Muscle of leg (tissue), 11 donors: ENCODE data around the gene NUDCD2. TPM values are rescaled to one million over a fixed set of nuclear protein-coding genes. Genes with fewer than 3 reads are reported as not detected.
"Not testable (repeated sequence)": the region's sequence is repeated elsewhere in the genome, so short reads cannot be mapped to it uniquely, and the experiment has no call there.

Experiments used
- DNase-seq: peaks from one replicate; pipeline ENCODE4 v3.0.0; 2013
- H3K27ac ChIP-seq: one replicate; pipeline ENCODE4 v1.5.1; 2013; ENCODE audit warnings: mild to moderate bottlenecking, low read length, control low read depth
- H3K27me3 ChIP-seq: one replicate; pipeline ENCODE4 v1.6.1; 2013; ENCODE audit warnings: low read length; ENCODE audit not compliant: control insufficient read depth, insufficient read depth
- H3K36me3 ChIP-seq: one replicate; pipeline ENCODE4 v1.6.1; 2013; ENCODE audit warnings: low read length; ENCODE audit not compliant: control insufficient read depth, insufficient read depth
- H3K4me1 ChIP-seq: one replicate; pipeline ENCODE4 v1.6.1; 2013; ENCODE audit warnings: low read length; ENCODE audit not compliant: control insufficient read depth, insufficient read depth
- H3K4me3 ChIP-seq: one replicate; pipeline ENCODE4 v1.5.1; 2013; ENCODE audit warnings: low read length, control low read depth
- H3K9me3 ChIP-seq: replicated peaks from 2 replicates; pipeline ENCODE4 v1.6.1; 2013; ENCODE audit warnings: low read depth, low read length; ENCODE audit not compliant: control insufficient read depth
- WGBS: methylation state at CpG from one replicate; pipeline ENCODE4 v1.1.5; 2013; ENCODE audit warnings: missing lambda C conversion rate; ENCODE audit not compliant: insufficient coverage; 5-methylcytosine and 5-hydroxymethylcytosine counted together
- polyA plus RNA-seq, 8 donors: library from polyadenylated mRNA; unstranded; fragments of 120-200 nt; gene quantifications; one replicate each; pipeline versions ENCODE4 v1.2.1 to v1.2.3, GENCODE V29; 2013; ENCODE audit warnings: inconsistent platforms in 1 of 8, low replicate concordance in 1 of 8; ENCODE audit not compliant: insufficient read length in 8 of 8, insufficient read depth in 1 of 8
- total RNA-seq: library from RNA; stranded (reverse); fragments of 120-200 nt; gene quantifications from one replicate; pipeline ENCODE4 v1.2.4, GENCODE V29; 2013

Gene NUDCD2
- total and polyA plus RNA-seq, 9 donors = 24.3 to 45.0 (median 42.1) TPM

GRCh38 chr5:163473635-163474243, 13.8 kb upstream of the NUDCD2 start:
- no CpG with 5 or more reads among the region's 3 CpGs for WGBS
- Histone ChIP-seq H3K27ac (no peak overlapping the region), H3K4me1 (no peaks in the 10 kb centered on the region), H3K27me3 (no peaks in the 10 kb centered on the region), H3K4me3 (no peak overlapping the region), H3K36me3 (peaks cover 12% of the 10 kb centered on the region), H3K9me3 (no peaks in the 10 kb centered on the region)
- DNase-seq = peak; percentile 19

GRCh38 chr5:163467682-163468081, 7.8 kb upstream of the NUDCD2 start:
- H3K4me1 ChIP-seq = no peaks in the 10 kb centered on the region
- DNase-seq = no peak
- no CpG with 5 or more reads among the region's 4 CpGs for WGBS
- H3K27me3 ChIP-seq = no peaks in the 10 kb centered on the region
- H3K36me3 ChIP-seq = peaks cover 7% of the 10 kb centered on the region
- H3K27ac ChIP-seq = no peak overlapping the region
- H3K4me3 ChIP-seq = no peak overlapping the region
- no peaks in the 10 kb centered on the region for H3K9me3 ChIP-seq

DNA sequence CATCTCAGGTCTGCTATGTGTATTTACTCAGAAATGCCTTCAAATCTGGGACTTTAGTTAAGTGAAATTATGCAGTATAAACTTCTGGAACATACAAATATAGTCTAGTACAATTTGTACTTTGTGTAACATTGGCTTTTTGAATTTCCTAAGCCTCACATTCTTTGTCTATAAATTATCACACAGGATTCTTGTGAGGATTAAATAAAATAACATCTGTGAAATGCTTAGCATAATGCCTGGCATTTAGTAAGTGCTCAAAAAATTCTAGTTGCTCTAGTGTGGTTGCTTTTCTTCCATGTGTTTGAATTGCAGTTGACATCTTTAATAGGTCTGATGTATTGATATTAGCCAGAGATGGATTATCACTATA, 3.1 kb upstream of the NUDCD2 start:
- no peaks in the 10 kb centered on the region for H3K9me3 ChIP-seq
- H3K36me3 ChIP-seq = no peaks in the 10 kb centered on the region
- peaks cover 3% of the 10 kb centered on the region for H3K4me1 ChIP-seq
- no peak overlapping the region for H3K4me3 ChIP-seq
- no peaks in the 10 kb centered on the region for H3K27me3 ChIP-seq
- no peak for DNase-seq
- no peak overlapping the region for H3K27ac ChIP-seq

- WGBS = 0% methylated on average over 19 of the region's 23 CpGs
- peak within 1 kb of the TSS; percentile 74 for H3K4me3 ChIP-seq
Observed at GRCh38 chr5:163460562-163461171, 765 bp upstream of the NUDCD2 start, which contains the start of gene HMMR. TSS of gene HMMR (plus strand) at chr5:163460632. CDS start at chr5:163460693, 61 bp downstream.

GRCh38 chr5:163459462-163459818, 462 bp downstream of the NUDCD2 start:
- H3K27me3 ChIP-seq = no peaks in the 10 kb centered on the region
- H3K27ac ChIP-seq = peak overlapping the region; percentile 100
- peak overlapping the region; percentile 74 for H3K4me3 ChIP-seq
- no peak for DNase-seq
- no peaks in the 10 kb centered on the region for H3K9me3 ChIP-seq
- peaks cover 17% of the 10 kb centered on the region for H3K36me3 ChIP-seq
- H3K4me1 ChIP-seq = peaks cover 3% of the 10 kb centered on the region
- 2% methylated on average over 6 of the region's 12 CpGs for WGBS

More at GRCh38 chr5:163460562-163461171, 765 bp upstream of the NUDCD2 start, which contains the start of gene HMMR:
- Histone ChIP-seq H3K36me3 (peaks cover 5% of the 10 kb centered on the region), H3K27ac (peak within 1 kb of the TSS; percentile 100), H3K9me3 (no peaks in the 10 kb centered on the region), H3K27me3 (no peaks in the 10 kb centered on the region), H3K4me1 (peaks cover 3% of the 10 kb centered on the region)
- no peak for DNase-seq

DNA sequence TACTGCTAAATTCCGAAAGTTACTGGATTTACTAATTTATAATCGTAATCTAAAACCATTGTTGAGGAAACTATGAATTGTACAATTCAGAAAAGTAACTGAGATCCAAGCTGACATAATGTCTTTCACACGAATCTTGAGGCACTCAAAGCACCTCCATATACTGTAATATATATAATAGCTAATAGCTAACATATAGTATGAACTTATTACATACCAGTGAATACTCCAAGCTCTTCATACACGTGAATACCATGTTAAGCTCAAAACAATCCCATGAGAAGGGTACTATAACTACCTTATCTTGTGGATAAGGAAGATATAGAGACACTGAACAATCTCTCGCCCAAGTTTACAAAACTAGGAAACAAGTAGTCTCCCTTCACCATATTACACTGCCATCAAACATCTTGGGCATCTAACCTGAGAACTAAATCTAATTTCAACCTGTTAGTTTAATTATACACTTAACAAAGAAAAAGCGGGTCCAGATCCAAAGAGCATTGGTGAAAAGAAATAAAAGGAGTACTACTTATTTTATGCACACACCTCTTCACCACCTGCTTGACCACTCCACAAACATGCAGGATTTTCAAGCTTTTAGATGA, 1.0 kb downstream of the NUDCD2 start:
- WGBS = no CpG with 5 or more reads among the region's 6 CpGs
- Histone ChIP-seq H3K27me3 (no peaks in the 10 kb centered on the region), H3K9me3 (no peaks in the 10 kb centered on the region), H3K4me3 (peak overlapping the region; percentile 74), H3K4me1 (peaks cover 3% of the 10 kb centered on the region), H3K27ac (peak overlapping the region; percentile 100), H3K36me3 (peaks cover 18% of the 10 kb centered on the region)
- no peak for DNase-seq

DNA sequence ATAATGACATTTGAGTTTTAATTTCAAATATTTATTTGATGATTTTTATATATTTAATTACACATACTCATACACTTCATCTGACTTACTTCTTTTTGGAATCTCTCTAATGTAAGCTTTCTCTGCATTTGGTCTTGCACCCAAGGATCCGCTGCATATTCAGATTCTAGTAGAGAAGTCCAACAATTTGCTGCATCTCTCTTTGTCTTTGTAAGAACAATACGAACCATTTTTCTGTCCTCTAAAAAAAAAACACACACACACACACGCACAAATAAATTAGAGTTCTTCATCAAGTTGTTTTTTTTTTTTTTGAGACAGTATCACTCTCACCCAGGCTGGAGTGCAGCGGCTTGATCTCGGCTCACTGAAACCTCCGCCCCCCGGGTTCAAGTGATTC, 3.1 kb downstream of the NUDCD2 start:
- Histone ChIP-seq H3K27ac (no peak overlapping the region), H3K4me1 (peaks cover 3% of the 10 kb centered on the region), H3K9me3 (no peaks in the 10 kb centered on the region), H3K36me3 (peaks cover 18% of the 10 kb centered on the region), H3K27me3 (no peaks in the 10 kb centered on the region), H3K4me3 (no peak overlapping the region)
- WGBS = 88% methylated on average over 2 of the region's 7 CpGs
- no peak for DNase-seq

DNA sequence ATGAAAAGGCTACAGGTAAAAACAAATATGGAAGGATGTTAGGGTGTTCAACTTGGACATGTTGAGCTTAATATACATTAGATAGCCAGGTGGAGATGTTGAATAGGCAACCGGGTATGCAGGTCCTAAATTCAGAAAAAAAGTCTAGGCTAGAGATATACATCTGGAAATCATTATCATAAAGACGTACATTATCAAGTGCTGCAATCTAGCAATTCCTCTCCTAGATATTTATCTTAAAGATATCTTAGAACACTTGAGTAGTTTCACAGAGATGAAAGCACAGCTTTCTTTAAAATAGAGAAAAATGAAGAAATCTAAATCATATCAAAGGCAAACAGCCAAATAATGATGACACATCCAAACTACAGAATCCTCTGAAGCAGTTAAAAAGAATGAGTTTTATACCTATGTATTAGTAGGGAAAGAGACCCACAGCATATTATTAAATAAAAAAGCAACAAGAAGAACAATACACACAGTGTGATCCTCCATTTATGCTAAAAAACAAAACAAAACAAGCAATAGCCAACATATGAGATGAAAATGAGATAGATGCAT, 3.8 kb downstream of the NUDCD2 start:
- Histone ChIP-seq H3K4me1 (peaks cover 3% of the 10 kb centered on the region), H3K4me3 (no peak overlapping the region), H3K36me3 (peaks cover 18% of the 10 kb centered on the region), H3K27me3 (no peaks in the 10 kb centered on the region), H3K27ac (no peak overlapping the region), H3K9me3 (no peaks in the 10 kb centered on the region)
- no CpG with 5 or more reads among the region's 2 CpGs for WGBS
- no peak for DNase-seq

- not testable (repeated sequence) for H3K9me3 ChIP-seq, H3K4me3 ChIP-seq, H3K27me3 ChIP-seq, DNase-seq, H3K4me1 ChIP-seq, H3K27ac ChIP-seq
- peaks cover 18% of the 10 kb centered on the region for H3K36me3 ChIP-seq
- WGBS = 100% methylated on average over 3 of the region's 17 CpGs
Observed at GRCh38 chr5:163455406-163455805, 4.5 kb downstream of the NUDCD2 start.

- H3K9me3 ChIP-seq = no peaks in the 10 kb centered on the region
- no peak overlapping the region for H3K27ac ChIP-seq
- DNase-seq = no peak
- WGBS = no CpG with 5 or more reads among the region's 1 CpG
- peaks cover 18% of the 10 kb centered on the region for H3K36me3 ChIP-seq
- H3K27me3 ChIP-seq = no peaks in the 10 kb centered on the region
- H3K4me1 ChIP-seq = peaks cover 3% of the 10 kb centered on the region
- no peak overlapping the region for H3K4me3 ChIP-seq
Observed at GRCh38 chr5:163453705-163454104, 6.2 kb downstream of the NUDCD2 start.
